Hematopoietic multipotent progenitor cell treated with erythropoietin and hydrocortisone succinate and interleukin-3 and kit ligand, for 8 days (in vitro differentiated cells): ENCODE results near the gene MRPL18.
"Not testable (repeated sequence)": the region's sequence is repeated elsewhere in the genome, so short reads cannot be mapped to it uniquely, and the experiment has no call there.

Experiments
- DNase-seq: peaks from one replicate; pipeline ENCODE4 v3.0.0-alpha.2; 2015

Gene MRPL18

GRCh38 chr6:159817951-159818739 is 27.9 kb downstream of the MRPL18 start:
- no peak for DNase-seq

- no peak for DNase-seq
Measured at GRCh38 chr6:159819098-159819497, 28.8 kb downstream of the MRPL18 start.

GRCh38 chr6:159819932-159820640 is 29.8 kb downstream of the MRPL18 start:
- no peak for DNase-seq

GRCh38 chr6:159821122-159821521 is 30.9 kb downstream of the MRPL18 start:
- DNase-seq, result no peak

GRCh38 chr6:159821726-159822125 is 31.5 kb downstream of the MRPL18 start:
- DNase-seq, result no peak

- DNase-seq, result no peak
Measured at GRCh38 chr6:159823953-159824352, 33.7 kb downstream of the MRPL18 start.

GRCh38 chr6:159824690-159825089 is 34.4 kb downstream of the MRPL18 start:
- DNase-seq, result not testable (repeated sequence)

GRCh38 chr6:159826004-159826403 is 35.7 kb downstream of the MRPL18 start:
- DNase-seq, result no peak

- no peak for DNase-seq
Measured at GRCh38 chr6:159826968-159827647, 36.8 kb downstream of the MRPL18 start.

GRCh38 chr6:159828074-159828473 is 37.8 kb downstream of the MRPL18 start:
- no peak for DNase-seq

- DNase-seq, result no peak
Measured at GRCh38 chr6:159829526-159829925, 39.3 kb downstream of the MRPL18 start.

GRCh38 chr6:159830501-159831372 is 40.5 kb downstream of the MRPL18 start:
- no peak for DNase-seq

- no peak for DNase-seq
Measured at GRCh38 chr6:159831373-159831679, 41.1 kb downstream of the MRPL18 start.

GRCh38 chr6:159832946-159833345 is 42.7 kb downstream of the MRPL18 start:
- DNase-seq, result peak; percentile 33

GRCh38 chr6:159833556-159833955 is 43.3 kb downstream of the MRPL18 start:
- no peak for DNase-seq

GRCh38 chr6:159833997-159834603 is 43.8 kb downstream of the MRPL18 start:
- no peak for DNase-seq

- no peak for DNase-seq
Measured at GRCh38 chr6:159836718-159837490, 46.6 kb downstream of the MRPL18 start.

GRCh38 chr6:159837511-159837910 is 47.2 kb downstream of the MRPL18 start:
- DNase-seq, result no peak

GRCh38 chr6:159838020-159838744 is 47.9 kb downstream of the MRPL18 start:
- no peak for DNase-seq

- no peak for DNase-seq
Measured at GRCh38 chr6:159842035-159842434, 51.8 kb downstream of the MRPL18 start.
